Brain microvascular endothelial cell (primary cell): ENCODE measurements around the gene IDS.
"Not testable (repeated sequence)": the region's sequence is repeated elsewhere in the genome, so short reads cannot be mapped to it uniquely, and the experiment has no call there.

Experiments
- DNase-seq: peaks from one replicate; pipeline ENCODE4 v3.0.0-alpha.2; 2020
- H3K27ac ChIP-seq: fragments of 250-450 bp; sonication (Bioruptor Pico); 2 replicates; pipeline ENCODE4 v1.5.1; 2020; ENCODE audit warnings: mild to moderate bottlenecking, moderate library complexity
- H3K27me3 ChIP-seq: fragments of 250-450 bp; sonication (Bioruptor Pico); replicated peaks from 2 replicates; pipeline ENCODE4 v1.5.1; 2020; ENCODE audit warnings: mild to moderate bottlenecking
- H3K36me3 ChIP-seq: fragments of 250-450 bp; sonication (Bioruptor Pico); replicated peaks from 2 replicates; pipeline ENCODE4 v1.5.1; 2020; ENCODE audit warnings: mild to moderate bottlenecking
- H3K4me3 ChIP-seq: 2 replicates; pipeline ENCODE4 v1.5.1; 2011; ENCODE audit warnings: low read depth, mild to moderate bottlenecking, control low read depth, low read length, moderate library complexity
- CTCF ChIP-seq: IDR thresholded peaks from 2 replicates; pipeline ENCODE4 v1.5.1; 2011; ENCODE audit warnings: low read depth, mild to moderate bottlenecking, moderate library complexity, low read length, control low read depth, inconsistent platforms; ENCODE audit errors: missing control alignments
- in situ Hi-C: cut with HindIII; loops from 2 replicates; pipeline ENCODE4 v1.10.0; 2017; ENCODE audit warnings: low sequenced_read_pairs, low pct_ligation_motif_present

Gene IDS

DNA sequence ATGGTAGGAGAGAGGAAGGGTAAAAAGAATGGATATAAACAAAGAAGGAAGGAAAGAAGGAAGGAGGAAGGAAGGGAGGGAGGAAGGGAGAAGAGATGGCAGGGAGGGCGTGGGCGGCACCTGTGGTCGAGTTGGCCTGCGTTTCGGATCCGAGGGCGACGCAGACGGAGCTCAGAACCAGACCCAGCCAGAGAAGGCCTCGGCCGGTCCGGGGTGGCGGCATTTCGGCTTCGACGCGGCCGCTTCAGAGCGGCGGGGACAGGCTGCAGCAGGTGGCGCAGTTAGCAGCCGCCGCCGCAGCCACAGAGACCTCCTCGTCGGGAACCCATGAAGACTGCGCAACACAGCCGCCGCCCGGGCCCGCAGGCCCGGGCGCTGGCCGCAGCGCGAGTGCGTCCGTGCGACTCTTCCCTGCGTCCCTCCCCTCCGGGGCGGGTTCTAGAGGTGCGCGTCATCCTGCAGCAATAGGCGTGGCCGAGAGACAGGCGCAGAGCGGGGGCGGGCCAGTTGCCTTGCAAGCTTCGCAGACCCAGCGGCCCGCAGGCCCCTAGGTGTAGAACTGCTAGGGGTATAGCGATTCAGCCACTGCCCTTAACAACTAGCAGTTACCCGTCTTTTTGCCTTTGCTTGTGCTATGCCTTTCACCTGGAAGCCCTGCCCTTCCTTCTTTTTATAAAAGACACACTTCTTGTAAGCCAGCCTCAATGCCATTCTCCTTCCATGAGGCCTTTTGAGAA lies at the start of gene IDS:
IDS (minus strand) TSS at position 392 of the 737 bp plus-strand sequence; CDS start at position 223, 169 bp downstream.
- peak within 1 kb of the TSS; percentile 69 for H3K4me3 ChIP-seq
- TF ChIP-seq CTCF, result no peak
- peak within 1 kb of the TSS; percentile 89 for H3K27ac ChIP-seq
- in situ Hi-C loops, result no loop called here
- DNase-seq, result peak; percentile 82
- H3K27me3 ChIP-seq, result no peaks in the 10 kb centered on the region
- peaks cover 4% of the 10 kb centered on the region for H3K36me3 ChIP-seq

GRCh38 chrX:149551939-149552248 lies 46.8 kb upstream of the IDS start:
- in situ Hi-C loops, H3K36me3 ChIP-seq, H3K27ac ChIP-seq, H3K4me3 ChIP-seq, DNase-seq, H3K27me3 ChIP-seq: not testable (repeated sequence)

DNA sequence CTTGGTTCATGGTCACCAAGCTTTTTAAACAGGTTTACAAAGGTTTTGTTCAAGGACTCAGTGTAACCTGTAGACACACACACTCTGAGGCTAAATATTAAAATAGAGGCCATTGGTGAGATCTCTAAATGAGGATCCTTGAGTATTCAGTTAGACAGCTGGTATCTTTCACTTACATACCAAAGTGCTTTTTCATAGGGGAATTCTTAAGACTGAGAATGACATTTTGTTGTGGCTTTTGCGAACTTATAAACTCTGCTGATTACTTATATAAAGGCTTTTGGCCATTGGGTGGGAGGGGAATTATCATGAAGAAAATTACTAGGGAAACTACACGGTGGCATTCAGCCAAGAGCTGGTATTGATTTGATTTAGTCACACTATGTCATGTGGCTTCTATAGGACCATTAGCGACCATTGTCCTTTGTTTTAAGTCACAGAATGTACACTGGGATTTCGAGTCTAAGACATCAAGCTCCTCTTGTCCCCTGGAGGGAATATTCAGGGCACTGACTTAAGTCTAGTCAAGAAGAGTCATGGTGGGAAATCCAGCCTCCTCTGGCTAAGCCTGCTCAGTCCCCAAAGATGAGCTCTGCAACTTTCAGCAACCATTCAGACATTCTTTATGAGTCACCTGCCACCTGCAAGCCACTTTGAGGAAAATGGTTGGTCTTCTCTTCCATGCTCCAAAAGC lies 46.3 kb upstream of the IDS start:
- in situ Hi-C loops, H3K4me3 ChIP-seq, H3K36me3 ChIP-seq, H3K27ac ChIP-seq, H3K27me3 ChIP-seq, DNase-seq: not testable (repeated sequence)

DNA sequence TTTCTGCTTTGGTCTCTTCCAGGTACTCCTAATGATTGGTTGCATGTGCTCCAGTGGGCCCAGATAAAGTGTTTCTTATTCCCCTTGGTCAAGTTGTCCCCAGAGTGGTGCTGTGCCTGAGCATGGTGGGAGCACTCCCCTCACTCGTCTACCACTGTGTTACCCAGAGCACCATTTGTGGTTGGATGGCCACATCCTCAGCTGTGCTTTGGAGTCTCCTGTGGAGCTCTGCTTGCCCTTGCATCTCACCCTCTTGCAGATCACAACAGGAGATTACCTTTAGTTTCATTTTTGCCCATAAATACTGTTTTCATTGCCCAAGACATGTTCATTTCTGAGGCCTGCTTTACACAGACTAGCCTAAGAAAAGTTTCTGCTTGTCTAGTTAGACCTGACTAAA lies 45.3 kb upstream of the IDS start:
- H3K36me3 ChIP-seq, H3K4me3 ChIP-seq, H3K27ac ChIP-seq, DNase-seq, H3K27me3 ChIP-seq, in situ Hi-C loops: not testable (repeated sequence)

- H3K27me3 ChIP-seq, in situ Hi-C loops, H3K36me3 ChIP-seq, H3K27ac ChIP-seq, H3K4me3 ChIP-seq, DNase-seq: not testable (repeated sequence)
Measured at GRCh38 chrX:149549701-149550100, 44.6 kb upstream of the IDS start, which contains the start of gene HSFX3. Gene HSFX3, minus strand, starts transcription at chrX:149549924. Its CDS starts 72 bp downstream, at chrX:149549852.

GRCh38 chrX:149547782-149548181 lies 42.7 kb upstream of the IDS start:
- H3K27ac ChIP-seq, H3K4me3 ChIP-seq, H3K36me3 ChIP-seq, DNase-seq, H3K27me3 ChIP-seq, in situ Hi-C loops: not testable (repeated sequence)

DNA sequence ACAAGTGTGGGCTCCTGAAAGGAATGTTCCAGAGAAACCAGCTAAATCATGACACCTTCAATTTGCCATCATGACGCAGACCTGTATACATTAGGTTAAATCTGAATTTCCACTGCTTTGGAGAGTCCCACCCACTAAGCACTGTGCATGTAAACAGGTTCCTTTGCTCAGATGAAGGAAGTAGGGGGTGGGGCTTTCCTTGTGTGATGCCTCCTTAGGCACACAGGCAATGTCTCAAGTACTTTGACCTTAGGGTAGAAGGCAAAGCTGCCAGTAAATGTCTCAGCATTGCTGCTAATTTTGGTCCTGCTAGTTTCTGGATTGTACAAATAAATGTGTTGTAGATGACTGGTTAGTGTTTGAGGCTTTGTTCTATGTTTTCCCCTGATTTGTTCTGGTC lies 41.9 kb upstream of the IDS start:
- in situ Hi-C loops, H3K27me3 ChIP-seq, H3K4me3 ChIP-seq, DNase-seq, H3K27ac ChIP-seq, H3K36me3 ChIP-seq: not testable (repeated sequence)

DNA sequence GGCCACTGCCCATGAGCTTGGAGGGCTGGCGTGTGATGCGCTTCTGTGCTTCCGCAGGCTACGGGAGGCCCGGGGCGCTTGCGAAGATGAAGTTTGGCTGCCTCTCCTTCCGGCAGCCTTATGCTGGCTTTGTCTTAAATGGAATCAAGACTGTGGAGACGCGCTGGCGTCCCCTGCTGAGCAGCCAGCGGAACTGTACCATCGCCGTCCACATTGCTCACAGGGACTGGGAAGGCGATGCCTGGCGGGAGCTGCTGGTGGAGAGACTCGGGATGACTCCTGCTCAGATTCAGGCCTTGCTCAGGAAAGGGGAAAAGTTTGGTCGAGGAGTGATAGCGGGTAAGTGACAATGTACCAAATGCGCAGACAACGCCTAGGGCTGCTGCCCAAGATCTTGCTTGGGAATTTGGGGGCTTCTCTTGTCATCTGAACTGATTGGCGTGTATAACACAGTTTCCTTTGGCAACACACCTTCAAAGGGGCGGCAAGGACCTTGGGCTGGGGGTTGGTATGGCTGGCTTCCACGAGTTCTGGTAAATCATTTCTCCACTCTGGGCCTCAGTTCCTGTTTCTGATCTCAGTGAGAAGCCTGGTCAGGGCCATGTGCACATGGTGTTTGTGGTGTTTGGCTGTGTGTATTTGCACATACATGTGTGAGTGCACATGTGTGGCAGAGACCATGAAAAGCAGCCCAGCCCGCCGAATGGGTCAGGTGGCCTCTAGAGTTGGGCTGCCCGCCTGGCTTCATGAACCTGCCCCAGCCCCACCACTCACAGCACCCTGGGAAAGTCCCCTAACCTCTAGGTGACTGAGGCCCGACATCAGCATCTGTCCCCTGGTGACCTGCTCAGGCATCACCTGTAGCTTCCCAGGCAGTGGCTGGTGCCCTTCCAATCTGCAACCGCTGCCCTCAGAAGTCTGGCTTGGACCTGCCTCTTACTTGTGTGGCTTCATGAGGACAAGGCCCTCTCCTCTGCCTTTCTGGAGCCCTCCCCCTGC lies 40.7 kb upstream of the IDS start:
- not testable (repeated sequence) for H3K4me3 ChIP-seq

More for the DNA sequence above, 40.7 kb upstream of the IDS start:
- H3K27me3 ChIP-seq, H3K27ac ChIP-seq, H3K36me3 ChIP-seq, in situ Hi-C loops: not testable (repeated sequence)
- TF ChIP-seq CTCF, result peak; percentile 26
- peak; percentile 19 for DNase-seq
